Neural crest cell (in vitro differentiated cells): ENCODE measurements around the gene SCAPER. TPM values are rescaled to one million over a fixed set of nuclear protein-coding genes. Genes with fewer than 3 reads are reported as not detected.
"Not testable (repeated sequence)": the region's sequence is repeated elsewhere in the genome, so short reads cannot be mapped to it uniquely, and the experiment has no call there.

ENCODE experiments used
- DNase-seq: peaks from one replicate; pipeline ENCODE4 v3.0.0; 2021; ENCODE audit warnings: low read depth, mixed read lengths, low spot score
- H3K27ac Mint-ChIP-seq: one replicate; pipeline ENCODE4 v1.8.0; 2021; ENCODE audit warnings: mild to moderate bottlenecking, mixed read lengths; ENCODE audit not compliant: unreplicated experiment
- H3K27me3 Mint-ChIP-seq: 2 replicates; pipeline ENCODE4 v1.8.0; 2021; ENCODE audit warnings: low read depth, mild to moderate bottlenecking, mixed read lengths
- H3K36me3 Mint-ChIP-seq: 2 replicates; pipeline ENCODE4 v1.8.0; 2021; ENCODE audit warnings: low read depth, mild to moderate bottlenecking, mixed read lengths
- H3K4me1 Mint-ChIP-seq: 2 replicates; pipeline ENCODE4 v1.8.0; 2021; ENCODE audit warnings: mixed read lengths
- H3K4me3 Mint-ChIP-seq: one replicate; pipeline ENCODE4 v1.8.0; 2021; ENCODE audit warnings: mild to moderate bottlenecking, mixed read lengths
- H3K9me3 Mint-ChIP-seq: 2 replicates; pipeline ENCODE4 v1.8.0; 2021; ENCODE audit warnings: mixed read lengths
- CTCF ChIP-seq: fragments of 200-600 bp; sonication (generic); conservative IDR thresholded peaks from 2 replicates; pipeline ENCODE4 v1.5.0; 2021; ENCODE audit warnings: antibody characterized with exemption, mild to moderate bottlenecking
- total RNA-seq: library from RNA; stranded (reverse); gene quantifications from 2 replicates; pipeline ENCODE4 v1.2.1, GENCODE V29; 2021

The SCAPER gene
- total RNA-seq, 1 donor from 2014 or later, result 15.3 TPM

DNA sequence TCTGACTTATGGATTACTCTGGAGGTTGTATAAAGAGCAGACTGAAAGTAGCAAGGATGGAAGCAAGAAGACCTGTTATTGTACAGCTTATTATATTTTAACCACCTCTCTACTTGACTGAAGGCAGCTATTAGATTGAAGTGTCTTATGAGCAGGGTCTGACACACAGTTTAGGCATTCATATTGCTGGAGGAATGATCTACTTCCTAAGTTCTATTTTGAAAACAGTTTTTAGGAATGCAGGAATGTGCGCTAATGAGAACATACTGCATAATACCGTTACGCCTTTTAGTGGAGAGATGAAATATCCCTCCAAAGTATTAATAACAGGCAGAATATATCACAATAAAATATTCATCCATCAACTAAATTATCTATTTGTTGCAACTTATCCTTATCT, 375.2 kb downstream of the SCAPER start:
- DNase-seq, result no peak
- no peaks in the 10 kb centered on the region for H3K4me1 Mint-ChIP-seq
- no peak overlapping the region for H3K27ac Mint-ChIP-seq
- no peak for TF ChIP-seq CTCF
- peaks cover 3% of the 10 kb centered on the region for H3K9me3 Mint-ChIP-seq
- no peak overlapping the region for H3K4me3 Mint-ChIP-seq
- H3K27me3 Mint-ChIP-seq, result no peaks in the 10 kb centered on the region
- no peaks in the 10 kb centered on the region for H3K36me3 Mint-ChIP-seq

- no peak for TF ChIP-seq CTCF
- Mint-ChIP-seq H3K27ac (no peak overlapping the region), H3K9me3 (peaks cover 3% of the 10 kb centered on the region), H3K4me1 (no peaks in the 10 kb centered on the region), H3K27me3 (no peaks in the 10 kb centered on the region), H3K4me3 (no peak overlapping the region), H3K36me3 (no peaks in the 10 kb centered on the region)
- no peak for DNase-seq
Measured at GRCh38 chr15:76526111-76526510, 379.0 kb downstream of the SCAPER start.

GRCh38 chr15:76517910-76518309, 387.2 kb downstream of the SCAPER start:
- H3K36me3 Mint-ChIP-seq, result no peaks in the 10 kb centered on the region
- no peaks in the 10 kb centered on the region for H3K9me3 Mint-ChIP-seq
- peaks cover 4% of the 10 kb centered on the region for H3K4me1 Mint-ChIP-seq
- DNase-seq, result no peak
- H3K27me3 Mint-ChIP-seq, result no peaks in the 10 kb centered on the region
- H3K4me3 Mint-ChIP-seq, result no peak overlapping the region
- H3K27ac Mint-ChIP-seq, result peak overlapping the region; percentile 8
- TF ChIP-seq CTCF, result no peak

DNA sequence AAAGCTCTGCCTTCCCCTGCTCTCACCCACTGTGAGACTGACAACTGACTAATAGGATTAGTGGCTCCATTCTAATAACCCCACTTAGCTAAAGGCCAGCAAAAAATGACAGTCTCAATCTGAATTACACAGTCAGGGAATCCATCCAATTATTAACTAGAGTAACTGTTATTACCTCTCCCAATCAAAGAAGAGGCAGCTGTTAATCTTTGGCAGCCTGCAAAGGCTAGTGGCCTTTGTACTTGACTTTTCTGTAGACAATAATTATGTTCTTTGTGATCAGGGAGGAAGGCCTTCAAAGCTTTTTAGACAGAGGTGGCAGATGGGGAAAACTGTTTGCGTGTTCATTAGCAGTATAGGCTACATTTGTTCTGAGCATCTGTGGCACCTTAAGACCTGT, 390.9 kb downstream of the SCAPER start:
- no peaks in the 10 kb centered on the region for H3K27me3 Mint-ChIP-seq
- H3K4me1 Mint-ChIP-seq, result peaks cover 4% of the 10 kb centered on the region
- H3K4me3 Mint-ChIP-seq, result no peak overlapping the region
- no peaks in the 10 kb centered on the region for H3K36me3 Mint-ChIP-seq
- no peak for TF ChIP-seq CTCF
- no peaks in the 10 kb centered on the region for H3K9me3 Mint-ChIP-seq
- no peak for DNase-seq
- no peak overlapping the region for H3K27ac Mint-ChIP-seq

GRCh38 chr15:76512971-76513370, 392.2 kb downstream of the SCAPER start:
- no peaks in the 10 kb centered on the region for H3K27me3 Mint-ChIP-seq
- H3K9me3 Mint-ChIP-seq, result no peaks in the 10 kb centered on the region
- no peak for TF ChIP-seq CTCF
- H3K4me3 Mint-ChIP-seq, result no peak overlapping the region
- no peak overlapping the region for H3K27ac Mint-ChIP-seq
- H3K36me3 Mint-ChIP-seq, result no peaks in the 10 kb centered on the region
- no peak for DNase-seq
- peaks cover 4% of the 10 kb centered on the region for H3K4me1 Mint-ChIP-seq

DNA sequence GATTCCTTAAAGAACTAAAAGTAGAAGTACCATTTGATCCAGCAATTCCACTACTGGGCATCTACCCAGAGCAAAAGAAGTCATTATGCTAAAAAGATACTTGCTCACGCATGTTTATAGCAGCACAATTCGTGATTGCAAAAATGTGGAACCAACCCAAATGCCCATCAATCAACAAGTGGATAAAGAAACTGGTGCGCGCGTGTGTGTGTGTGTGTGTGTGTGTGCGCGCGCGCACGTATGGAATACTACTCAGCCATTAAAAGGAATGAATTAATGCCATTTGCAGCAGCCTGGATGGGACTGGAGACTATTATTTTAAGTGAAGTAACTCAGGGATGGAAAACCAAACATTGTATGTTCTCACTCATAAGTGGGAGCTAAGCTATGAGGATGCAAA, 394.5 kb downstream of the SCAPER start:
- not testable (repeated sequence) for H3K4me1 Mint-ChIP-seq, H3K36me3 Mint-ChIP-seq, H3K27me3 Mint-ChIP-seq, DNase-seq, H3K9me3 Mint-ChIP-seq, H3K4me3 Mint-ChIP-seq, H3K27ac Mint-ChIP-seq
